ENCODE measurements around the gene AP1G1. TPM values are rescaled to one million over a fixed set of nuclear protein-coding genes. Genes with fewer than 3 reads are reported as not detected.
"Not testable (repeated sequence)": the region's sequence is repeated elsewhere in the genome, so short reads cannot be mapped to it uniquely, and the experiment has no call there.

AP1G1 gene
- total RNA-seq, 1 donor from 2014 or later: 51.9 TPM

- DNase-seq (ENCODE audit: low spot score): no peak
- ATAC-seq: no peak
Measured at GRCh38 chr16:71811261-71811803, 2.7 kb upstream of the AP1G1 start.

GRCh38 chr16:71810155-71810530 is 1.5 kb upstream of the AP1G1 start:
- DNase-seq (ENCODE audit: low spot score); ATAC-seq: not testable (repeated sequence)

- peak; percentile 25 for ATAC-seq
Measured at GRCh38 chr16:71807905-71808592, 585 bp downstream of the AP1G1 start.

GRCh38 chr16:71803305-71803690 is 5.3 kb downstream of the AP1G1 start:
- ATAC-seq (no peak), DNase-seq (ENCODE audit: low spot score) (no peak)

More at GRCh38 chr16:71807905-71808592, 585 bp downstream of the AP1G1 start:
- no peak for DNase-seq (ENCODE audit: low spot score)

- DNase-seq (ENCODE audit: low spot score) (no peak), ATAC-seq (no peak)
Measured at GRCh38 chr16:71796501-71797097, 12.0 kb downstream of the AP1G1 start.

- DNase-seq (ENCODE audit: low spot score) (no peak), ATAC-seq (no peak)
Measured at GRCh38 chr16:71794943-71795342, 13.7 kb downstream of the AP1G1 start.

- no peak for DNase-seq (ENCODE audit: low spot score)
Measured at GRCh38 chr16:71794018-71794417, 14.6 kb downstream of the AP1G1 start.

GRCh38 chr16:71792176-71792575 is 16.5 kb downstream of the AP1G1 start:
- ATAC-seq: no peak

More at GRCh38 chr16:71794018-71794417, 14.6 kb downstream of the AP1G1 start:
- ATAC-seq: no peak

GRCh38 chr16:71790329-71790728 is 18.3 kb downstream of the AP1G1 start:
- DNase-seq (ENCODE audit: low spot score): not testable (repeated sequence)
- ATAC-seq: peak; percentile 30

More at GRCh38 chr16:71792176-71792575, 16.5 kb downstream of the AP1G1 start:
- no peak for DNase-seq (ENCODE audit: low spot score)

GRCh38 chr16:71789136-71789535 is 19.5 kb downstream of the AP1G1 start:
- DNase-seq (ENCODE audit: low spot score) (no peak), ATAC-seq (no peak)

GRCh38 chr16:71788578-71788977 is 20.1 kb downstream of the AP1G1 start:
- no peak for DNase-seq (ENCODE audit: low spot score)
- ATAC-seq: no peak

- DNase-seq (ENCODE audit: low spot score); ATAC-seq: not testable (repeated sequence)
Measured at GRCh38 chr16:71785143-71785542, 23.5 kb downstream of the AP1G1 start.

- ATAC-seq: no peak
- no peak for DNase-seq (ENCODE audit: low spot score)
Measured at GRCh38 chr16:71784093-71784492, 24.5 kb downstream of the AP1G1 start.

- no peak for ATAC-seq
Measured at GRCh38 chr16:71781741-71782140, 26.9 kb downstream of the AP1G1 start.

GRCh38 chr16:71780521-71781089 is 28.0 kb downstream of the AP1G1 start:
- ATAC-seq (peak; percentile 85), DNase-seq (ENCODE audit: low spot score) (no peak)

More at GRCh38 chr16:71781741-71782140, 26.9 kb downstream of the AP1G1 start:
- no peak for DNase-seq (ENCODE audit: low spot score)

GRCh38 chr16:71778780-71779179 is 29.9 kb downstream of the AP1G1 start:
- no peak for ATAC-seq
- no peak for DNase-seq (ENCODE audit: low spot score)

- DNase-seq (ENCODE audit: low spot score): no peak
- ATAC-seq: no peak
Measured at GRCh38 chr16:71777329-71777728, 31.3 kb downstream of the AP1G1 start.

GRCh38 chr16:71775949-71776348 is 32.7 kb downstream of the AP1G1 start:
- ATAC-seq (no peak), DNase-seq (ENCODE audit: low spot score) (no peak)

GRCh38 chr16:71771571-71771970 is 37.1 kb downstream of the AP1G1 start:
- no peak for DNase-seq (ENCODE audit: low spot score)
- ATAC-seq: no peak

- no peak for DNase-seq (ENCODE audit: low spot score)
- ATAC-seq: no peak
Measured at GRCh38 chr16:71769222-71769621, 39.4 kb downstream of the AP1G1 start.

- ATAC-seq (no peak), DNase-seq (ENCODE audit: low spot score) (no peak)
Measured at GRCh38 chr16:71767060-71767900, 41.4 kb downstream of the AP1G1 start.
